ENCODE results near the gene METRN.

DNA sequence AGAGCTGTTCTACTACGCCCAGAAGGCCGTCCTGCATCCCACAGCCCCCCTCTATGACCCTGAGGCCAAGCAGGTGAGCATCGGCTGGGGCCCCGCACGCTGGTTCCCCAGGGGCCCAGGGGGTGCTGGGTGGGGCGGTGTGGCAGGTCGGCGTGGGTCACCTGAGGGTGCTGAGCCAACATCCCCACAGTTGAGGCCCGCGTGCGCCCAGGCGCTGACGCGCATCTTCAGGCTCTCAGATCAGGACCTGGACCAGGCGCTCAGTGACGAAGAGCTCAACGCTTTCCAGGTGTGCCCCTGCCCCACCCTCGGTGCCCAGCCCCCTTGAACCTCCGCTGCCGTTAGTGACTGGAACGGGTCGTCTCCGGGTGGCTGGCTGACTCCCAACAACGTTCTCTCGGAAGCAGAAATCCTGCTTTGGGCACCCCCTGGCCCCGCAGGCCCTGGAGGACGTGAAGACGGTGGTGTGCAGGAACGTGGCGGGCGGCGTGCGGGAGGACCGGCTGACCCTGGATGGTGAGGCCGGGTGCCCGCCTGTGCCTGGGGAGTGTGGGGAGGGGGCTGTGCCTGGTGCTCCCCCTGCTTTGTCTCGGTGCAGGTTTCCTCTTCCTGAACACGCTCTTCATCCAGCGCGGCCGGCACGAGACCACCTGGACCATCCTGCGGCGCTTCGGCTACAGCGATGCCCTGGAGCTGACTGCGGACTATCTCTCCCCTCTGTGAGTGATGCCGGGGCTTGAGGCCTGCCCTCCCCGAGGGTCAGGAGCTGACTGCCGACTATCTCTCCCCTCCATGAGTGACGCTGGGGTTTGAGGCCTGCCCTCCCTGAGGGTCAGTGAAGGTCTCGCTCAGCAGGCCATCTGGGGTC is 44.2 kb upstream of the METRN start:
- no peak for TF ChIP-seq CTCF (conservative IDR thresholded peaks at IDR 0.05; ENCODE audit: low read depth, low read length)
- no peak for TF ChIP-seq RAD21 (IDR thresholded peaks at IDR 0.05; ENCODE audit: low read length)
